OCI-LY1 (cell line): ENCODE measurements around the gene GRIN2A.

Experiments used
- H2AFZ ChIP-seq: fragments of 200-600 bp; sonication (generic), shearing (Covaris generic); 2 replicates; pipeline ENCODE4 v1.6.0; 2014; ENCODE audit warnings: antibody characterized with exemption, mild to moderate bottlenecking, low read length
- H3F3A ChIP-seq: fragments of 200-600 bp; sonication (generic), shearing (Covaris generic); 2 replicates; pipeline ENCODE4 v1.6.0; 2014; ENCODE audit warnings: mild to moderate bottlenecking, antibody characterized with exemption, low read length, moderate library complexity; ENCODE audit not compliant: insufficient read depth
- H3K27ac ChIP-seq: fragments of 200-600 bp; sonication (generic); 2 replicates; pipeline ENCODE4 v1.5.1; 2014; ENCODE audit warnings: low read length, mixed run types, mild to moderate bottlenecking, low read depth; ENCODE audit not compliant: poor library complexity, severe bottlenecking
- H3K27me3 ChIP-seq: fragments of 200-600 bp; sonication (generic); 2 replicates; pipeline ENCODE4 v1.6.0; 2014; ENCODE audit warnings: antibody characterized with exemption, mild to moderate bottlenecking, low read length, moderate library complexity; ENCODE audit not compliant: insufficient read depth
- H3K36me3 ChIP-seq: fragments of 200-600 bp; sonication (generic); 2 replicates; pipeline ENCODE4 v1.6.1; 2014; ENCODE audit warnings: mild to moderate bottlenecking, antibody characterized with exemption, low read length, moderate library complexity, mixed read lengths; ENCODE audit not compliant: insufficient read depth
- H3K4me1 ChIP-seq: fragments of 200-600 bp; sonication (generic); 2 replicates; pipeline ENCODE4 v1.5.1; 2014; ENCODE audit warnings: mild to moderate bottlenecking, low read length, moderate library complexity; ENCODE audit not compliant: insufficient read depth, severe bottlenecking
- H3K4me2 ChIP-seq: fragments of 200-600 bp; sonication (generic), shearing (Covaris generic); 2 replicates; pipeline ENCODE4 v1.6.1; 2014; ENCODE audit warnings: low read length
- H3K4me3 ChIP-seq: fragments of 200-600 bp; sonication (generic); 2 replicates; pipeline ENCODE4 v1.5.1; 2014; ENCODE audit warnings: low read length, low read depth, mild to moderate bottlenecking, mixed read lengths; ENCODE audit not compliant: poor library complexity, severe bottlenecking
- H3K79me2 ChIP-seq: fragments of 200-600 bp; shearing (Covaris generic); 2 replicates; pipeline ENCODE4 v1.6.1; 2016; ENCODE audit warnings: mixed run types, low read length, mixed read lengths; ENCODE audit not compliant: insufficient read depth
- H3K9ac ChIP-seq: fragments of 200-600 bp; sonication (generic), shearing (Covaris generic); 2 replicates; pipeline ENCODE4 v1.6.1; 2014; ENCODE audit warnings: mild to moderate bottlenecking, low read length, mixed read lengths
- H3K9me2 ChIP-seq: fragments of 200-600 bp; sonication (generic), shearing (Covaris generic); 2 replicates; pipeline ENCODE4 v1.6.1; 2014; ENCODE audit warnings: low read depth, mild to moderate bottlenecking, low read length, mixed read lengths
- H3K9me3 ChIP-seq: fragments of 200-600 bp; shearing (Covaris generic); 2 replicates; pipeline ENCODE4 v1.6.1; 2014; ENCODE audit warnings: low read length, mixed read lengths
- H4K20me1 ChIP-seq: fragments of 200-600 bp; sonication (generic), shearing (Covaris generic); 2 replicates; pipeline ENCODE4 v1.6.0; 2016; ENCODE audit warnings: mild to moderate bottlenecking, low read length; ENCODE audit not compliant: insufficient read depth
- EZH2 ChIP-seq: fragments of 200-600 bp; sonication (generic), shearing (Covaris generic); IDR thresholded peaks from 2 replicates; pipeline ENCODE4 v1.8.0; 2017; ENCODE audit warnings: borderline replicate concordance, mixed run types, mild to moderate bottlenecking, antibody characterized with exemption, low read length, moderate library complexity, mixed read lengths
- TF ChIP-seq, protein P1 (sequence below): fragments of 200-600 bp; sonication (generic), shearing (Covaris generic); IDR thresholded peaks from 2 replicates; pipeline ENCODE4 v1.5.1; 2017; ENCODE audit warnings: mild to moderate bottlenecking, antibody characterized with exemption, low read length, moderate library complexity, mixed read lengths

The GRIN2A gene

DNA sequence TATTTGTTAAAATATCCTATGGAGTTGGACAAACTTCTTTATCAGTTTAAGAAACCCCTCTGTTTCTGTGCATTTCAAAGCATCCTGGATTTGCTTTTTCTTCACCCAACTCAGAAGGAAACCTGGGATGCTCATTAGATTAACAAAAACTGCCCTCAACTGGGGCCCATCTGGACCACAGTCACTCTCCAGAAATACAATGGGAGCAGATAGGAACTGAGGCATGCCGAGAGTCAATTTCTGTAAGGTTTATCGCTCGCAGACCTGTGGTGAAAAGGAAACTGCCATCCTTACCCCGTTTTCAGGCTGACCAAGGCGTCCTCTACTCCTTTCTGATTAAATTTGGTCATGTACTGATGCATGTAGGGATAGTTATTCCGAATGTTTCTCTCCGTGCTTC lies 360.3 kb downstream of the GRIN2A start:
- Histone ChIP-seq H3K36me3 (no peaks in the 10 kb centered on the region), H2AFZ (no peak overlapping the region), H3K79me2 (no peaks in the 10 kb centered on the region), H3K9ac (no peak overlapping the region), H3K4me3 (no peak overlapping the region), H3K9me2 (no peaks in the 10 kb centered on the region), H3K27me3 (0 out of 2 replicates have a peak, but pooled peaks cover 5% of the 10 kb centered on the region), H3F3A (no peaks in the 10 kb centered on the region), H3K9me3 (no peaks in the 10 kb centered on the region), H3K27ac (no peak overlapping the region), H4K20me1 (no peaks in the 10 kb centered on the region), H3K4me2 (no peak overlapping the region), H3K4me1 (no peaks in the 10 kb centered on the region)
- TF ChIP-seq EZH2: no peak
- TF ChIP-seq, protein P1, sequence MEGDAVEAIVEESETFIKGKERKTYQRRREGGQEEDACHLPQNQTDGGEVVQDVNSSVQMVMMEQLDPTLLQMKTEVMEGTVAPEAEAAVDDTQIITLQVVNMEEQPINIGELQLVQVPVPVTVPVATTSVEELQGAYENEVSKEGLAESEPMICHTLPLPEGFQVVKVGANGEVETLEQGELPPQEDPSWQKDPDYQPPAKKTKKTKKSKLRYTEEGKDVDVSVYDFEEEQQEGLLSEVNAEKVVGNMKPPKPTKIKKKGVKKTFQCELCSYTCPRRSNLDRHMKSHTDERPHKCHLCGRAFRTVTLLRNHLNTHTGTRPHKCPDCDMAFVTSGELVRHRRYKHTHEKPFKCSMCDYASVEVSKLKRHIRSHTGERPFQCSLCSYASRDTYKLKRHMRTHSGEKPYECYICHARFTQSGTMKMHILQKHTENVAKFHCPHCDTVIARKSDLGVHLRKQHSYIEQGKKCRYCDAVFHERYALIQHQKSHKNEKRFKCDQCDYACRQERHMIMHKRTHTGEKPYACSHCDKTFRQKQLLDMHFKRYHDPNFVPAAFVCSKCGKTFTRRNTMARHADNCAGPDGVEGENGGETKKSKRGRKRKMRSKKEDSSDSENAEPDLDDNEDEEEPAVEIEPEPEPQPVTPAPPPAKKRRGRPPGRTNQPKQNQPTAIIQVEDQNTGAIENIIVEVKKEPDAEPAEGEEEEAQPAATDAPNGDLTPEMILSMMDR: no peak

DNA sequence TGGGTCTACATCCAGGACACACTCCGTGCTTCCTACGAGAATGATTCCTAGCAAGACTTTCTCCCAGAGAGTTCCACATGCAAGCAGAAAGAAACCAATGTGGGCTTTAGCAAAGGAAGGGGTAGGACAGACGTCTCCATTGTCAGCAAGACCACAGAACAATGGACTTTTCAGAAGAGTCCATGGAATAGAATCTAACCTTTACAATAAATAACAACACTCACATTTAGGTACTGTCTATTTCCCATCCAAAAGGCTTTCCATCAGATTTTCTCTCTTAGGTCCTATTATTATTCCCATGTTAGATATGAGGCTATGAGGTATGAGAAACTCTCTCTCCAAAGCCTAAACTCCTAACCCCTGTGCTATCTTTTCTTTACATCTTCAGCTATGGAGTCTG lies 360.9 kb downstream of the GRIN2A start:
- TF ChIP-seq EZH2: no peak
- TF ChIP-seq, protein P1: no peak
- no peak overlapping the region for H3K4me3 ChIP-seq
- no peaks in the 10 kb centered on the region for H4K20me1 ChIP-seq
- H3K36me3 ChIP-seq: no peaks in the 10 kb centered on the region
- no peak overlapping the region for H3K4me2 ChIP-seq
- H3K27ac ChIP-seq: no peak overlapping the region
- no peaks in the 10 kb centered on the region for H3K9me3 ChIP-seq
- no peaks in the 10 kb centered on the region for H3K79me2 ChIP-seq
- no peaks in the 10 kb centered on the region for H3K4me1 ChIP-seq
- H3F3A ChIP-seq: no peaks in the 10 kb centered on the region
- no peaks in the 10 kb centered on the region for H3K9me2 ChIP-seq
- 0 out of 2 replicates have a peak, but pooled peaks cover 5% of the 10 kb centered on the region for H3K27me3 ChIP-seq
- no peak overlapping the region for H2AFZ ChIP-seq
- H3K9ac ChIP-seq: no peak overlapping the region

DNA sequence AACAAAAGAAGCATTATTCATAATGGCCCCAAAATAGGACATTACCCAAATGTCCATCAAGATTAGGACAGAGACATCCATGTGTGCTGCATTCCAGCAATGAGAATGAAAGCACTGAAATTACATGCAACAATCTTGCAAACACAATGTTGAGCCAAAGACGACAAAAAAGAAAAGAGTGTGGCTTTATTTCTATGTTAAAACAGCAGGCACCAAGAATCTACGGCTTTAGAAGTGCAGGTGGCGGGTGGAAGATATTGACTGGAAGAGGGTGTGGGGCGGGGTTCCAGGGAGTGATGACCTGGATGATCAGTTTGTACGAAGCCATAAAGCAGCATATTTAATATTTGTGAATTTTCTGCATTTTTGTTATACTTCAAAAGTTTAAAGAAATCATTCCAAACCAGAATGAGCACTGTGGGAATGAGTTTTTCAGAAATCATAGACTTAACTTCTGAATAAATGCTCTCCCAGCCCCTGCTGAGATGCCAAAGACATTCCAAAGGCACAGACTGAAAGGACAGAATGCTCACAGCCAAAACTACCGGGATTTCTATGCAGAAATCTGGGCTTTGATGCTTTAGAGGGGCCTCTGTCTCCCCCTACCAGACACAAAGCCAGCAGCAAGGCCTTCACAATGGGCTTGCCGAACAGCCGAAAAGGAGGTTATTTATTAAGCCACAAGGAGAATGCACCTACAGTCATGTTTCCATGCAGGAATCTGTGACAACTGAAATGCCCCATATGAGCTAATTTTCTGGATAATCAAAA lies 361.6 kb downstream of the GRIN2A start:
- Histone ChIP-seq H3F3A (no peaks in the 10 kb centered on the region), H3K9ac (no peak overlapping the region), H3K27me3 (0 out of 2 replicates have a peak, but pooled peaks cover 5% of the 10 kb centered on the region), H4K20me1 (no peaks in the 10 kb centered on the region), H3K4me1 (no peaks in the 10 kb centered on the region), H3K9me2 (no peaks in the 10 kb centered on the region), H3K79me2 (no peaks in the 10 kb centered on the region), H3K36me3 (no peaks in the 10 kb centered on the region), H3K9me3 (no peaks in the 10 kb centered on the region), H3K4me2 (no peak overlapping the region), H3K27ac (no peak overlapping the region), H2AFZ (no peak overlapping the region), H3K4me3 (no peak overlapping the region)
- TF ChIP-seq EZH2: no peak
- TF ChIP-seq, protein P1: no peak
